Breast epithelium (tissue), 3 donors: ENCODE data around the gene AXL.

Source experiments
- POLR2A ChIP-seq: fragments of 450-650 bp; IDR thresholded peaks from one replicate; pipeline ENCODE4 v1.6.1; 2016; ENCODE audit warnings: antibody characterized with exemption, mild to moderate bottlenecking, moderate library complexity
- POLR2AphosphoS5 ChIP-seq, 3 donors: sonication (generic); formaldehyde crosslinking; IDR thresholded peaks; one replicate each; pipeline ENCODE4 v1.6.1; 2017; ENCODE audit warnings: antibody characterized with exemption in 3 of 3
- TF ChIP-seq, protein P1 (sequence below), 3 donors: fragments of 450-650 bp; IDR thresholded peaks; one replicate each; pipeline ENCODE4 v1.5.1; 2016 to 2017; ENCODE audit warnings: antibody characterized with exemption in 3 of 3, mild to moderate bottlenecking in 3 of 3, moderate library complexity in 3 of 3

GRCh38 chr19:41239363-41239762, 20.3 kb downstream of the AXL start:
- TF ChIP-seq, protein P1, sequence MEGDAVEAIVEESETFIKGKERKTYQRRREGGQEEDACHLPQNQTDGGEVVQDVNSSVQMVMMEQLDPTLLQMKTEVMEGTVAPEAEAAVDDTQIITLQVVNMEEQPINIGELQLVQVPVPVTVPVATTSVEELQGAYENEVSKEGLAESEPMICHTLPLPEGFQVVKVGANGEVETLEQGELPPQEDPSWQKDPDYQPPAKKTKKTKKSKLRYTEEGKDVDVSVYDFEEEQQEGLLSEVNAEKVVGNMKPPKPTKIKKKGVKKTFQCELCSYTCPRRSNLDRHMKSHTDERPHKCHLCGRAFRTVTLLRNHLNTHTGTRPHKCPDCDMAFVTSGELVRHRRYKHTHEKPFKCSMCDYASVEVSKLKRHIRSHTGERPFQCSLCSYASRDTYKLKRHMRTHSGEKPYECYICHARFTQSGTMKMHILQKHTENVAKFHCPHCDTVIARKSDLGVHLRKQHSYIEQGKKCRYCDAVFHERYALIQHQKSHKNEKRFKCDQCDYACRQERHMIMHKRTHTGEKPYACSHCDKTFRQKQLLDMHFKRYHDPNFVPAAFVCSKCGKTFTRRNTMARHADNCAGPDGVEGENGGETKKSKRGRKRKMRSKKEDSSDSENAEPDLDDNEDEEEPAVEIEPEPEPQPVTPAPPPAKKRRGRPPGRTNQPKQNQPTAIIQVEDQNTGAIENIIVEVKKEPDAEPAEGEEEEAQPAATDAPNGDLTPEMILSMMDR (IDR thresholded peaks at IDR 0.05): no peak
- TF ChIP-seq POLR2A (no peak), POLR2AphosphoS5 (IDR thresholded peaks at IDR 0.05) (no peak)
